RPMI7951 (cell line): ENCODE results near the gene SOCS6. TPM values are rescaled to one million over a fixed set of nuclear protein-coding genes. Genes with fewer than 3 reads are reported as not detected.

ENCODE experiments used
- total RNA-seq: library from RNA; depleted of rRNA; stranded (reverse); fragments of >200 nt; shearing (Covaris generic); gene quantifications from 2 replicates; pipeline ENCODE4 v1.2.3, GENCODE V29; 2014; rRNA removed

Gene SOCS6
- total RNA-seq, 1 experiment from 2014 or later: 27.6 TPM

Other genes with a start within 250 kb of the SOCS6 start
- 14.0 and 17.7 TPM in 2 replicates for gene RTTN, start 83.4 kb upstream of the SOCS6 start, total RNA-seq